ENCODE measurements around the gene DIRAS1. TPM values are rescaled to one million over a fixed set of nuclear protein-coding genes. Genes with fewer than 3 reads are reported as not detected.

The DIRAS1 gene
- total and polyA plus RNA-seq, 2 donors (not counting 1 experiment from before 2014, with no cell fraction given), result 5.2 to 19.0 TPM

DNA sequence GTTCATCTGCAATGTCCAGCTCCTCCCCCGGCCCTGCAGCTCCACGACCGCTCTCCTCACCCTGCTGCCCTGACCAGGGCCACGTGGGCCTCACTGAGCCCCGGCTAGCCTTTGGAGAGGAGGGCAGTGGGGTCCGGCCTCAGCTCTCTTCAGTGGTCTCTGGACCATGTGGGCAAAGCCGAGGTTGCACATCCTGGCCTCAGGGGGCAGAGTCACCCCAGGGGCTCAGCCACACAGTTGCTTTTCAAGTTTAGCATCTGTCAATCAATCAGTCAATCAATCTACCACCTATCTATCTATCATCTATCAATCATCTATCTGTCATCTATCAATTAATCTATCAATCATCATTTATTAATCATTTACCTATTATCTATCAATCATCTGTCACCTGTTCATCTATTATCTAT is 3.0 kb upstream of the DIRAS1 start:
- TF ChIP-seq EZH2 (IDR thresholded peaks at IDR 0.05; ENCODE audit: low read length, missing control alignments), result no peak
- TF ChIP-seq, protein P1, sequence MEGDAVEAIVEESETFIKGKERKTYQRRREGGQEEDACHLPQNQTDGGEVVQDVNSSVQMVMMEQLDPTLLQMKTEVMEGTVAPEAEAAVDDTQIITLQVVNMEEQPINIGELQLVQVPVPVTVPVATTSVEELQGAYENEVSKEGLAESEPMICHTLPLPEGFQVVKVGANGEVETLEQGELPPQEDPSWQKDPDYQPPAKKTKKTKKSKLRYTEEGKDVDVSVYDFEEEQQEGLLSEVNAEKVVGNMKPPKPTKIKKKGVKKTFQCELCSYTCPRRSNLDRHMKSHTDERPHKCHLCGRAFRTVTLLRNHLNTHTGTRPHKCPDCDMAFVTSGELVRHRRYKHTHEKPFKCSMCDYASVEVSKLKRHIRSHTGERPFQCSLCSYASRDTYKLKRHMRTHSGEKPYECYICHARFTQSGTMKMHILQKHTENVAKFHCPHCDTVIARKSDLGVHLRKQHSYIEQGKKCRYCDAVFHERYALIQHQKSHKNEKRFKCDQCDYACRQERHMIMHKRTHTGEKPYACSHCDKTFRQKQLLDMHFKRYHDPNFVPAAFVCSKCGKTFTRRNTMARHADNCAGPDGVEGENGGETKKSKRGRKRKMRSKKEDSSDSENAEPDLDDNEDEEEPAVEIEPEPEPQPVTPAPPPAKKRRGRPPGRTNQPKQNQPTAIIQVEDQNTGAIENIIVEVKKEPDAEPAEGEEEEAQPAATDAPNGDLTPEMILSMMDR (conservative IDR thresholded peaks at IDR 0.05 in 1 of 2, IDR thresholded peaks at IDR 0.05 in 1 of 2; ENCODE audit: low read depth in 1 of 2, low read length in 2 of 2), result peak in 1 of 2 donors; percentile 6
- Histone ChIP-seq H3K27me3 (ENCODE audit: control insufficient read depth, insufficient read depth, low read length) (peaks cover 8% of the 10 kb centered on the region), H3K9ac (ENCODE audit: insufficient read depth, low read length) (no peak overlapping the region), H3K36me3 (ENCODE audit: control insufficient read depth, insufficient read depth, low read length) (no peaks in the 10 kb centered on the region), H4K20me1 (ENCODE audit: control insufficient read depth, extremely low read depth, insufficient read depth, low read length) (no peaks in the 10 kb centered on the region), H2AFZ (ENCODE audit: low read length) (peak overlapping the region; percentile 46), H3K79me2 (ENCODE audit: control insufficient read depth, insufficient read depth, low read length) (no peaks in the 10 kb centered on the region), H3K27ac (ENCODE audit: insufficient read depth, low read length) (no peak overlapping the region), H3K9me3 (ENCODE audit: control insufficient read depth, insufficient read depth, low read depth, low read length) (no peaks in the 10 kb centered on the region), H3K4me3 (replicated peaks in 1 of 4; ENCODE audit: control extremely low read depth in 1 of 4, insufficient read depth in 1 of 4, low read depth in 3 of 4, low read length in 4 of 4) (no peak overlapping the region), H3K4me2 (ENCODE audit: extremely low read depth, insufficient read depth, low read length) (no peak overlapping the region), H3K4me1 (ENCODE audit: control insufficient read depth, extremely low read depth, insufficient read depth, low read length) (peaks cover 4% of the 10 kb centered on the region)
- no peak for DNase-seq (ENCODE audit: low read depth in 2 of 2)

DNA sequence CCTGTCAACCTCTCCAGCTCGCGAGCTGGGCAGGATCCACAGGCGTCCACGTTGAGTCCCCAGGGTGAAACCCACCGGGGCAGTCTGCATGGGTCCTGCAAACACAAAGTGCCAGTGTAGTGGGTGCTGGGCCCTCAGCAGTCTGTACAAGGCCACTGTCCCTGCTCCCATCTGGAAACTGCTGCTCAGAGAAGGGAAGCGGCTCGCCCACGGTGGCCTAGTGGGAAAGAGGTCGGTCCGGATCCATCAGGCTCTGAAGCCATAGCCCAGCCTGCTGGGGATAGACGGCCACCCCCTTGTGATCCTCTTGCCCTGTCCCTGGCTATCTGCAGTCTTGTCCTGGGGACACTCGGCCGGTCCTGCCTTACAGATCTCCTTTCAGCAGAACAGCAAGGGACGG is 2.6 kb upstream of the DIRAS1 start:
- Histone ChIP-seq H3K36me3 (ENCODE audit: control insufficient read depth, insufficient read depth, low read length) (no peaks in the 10 kb centered on the region), H3K4me2 (ENCODE audit: extremely low read depth, insufficient read depth, low read length) (no peak overlapping the region), H3K9ac (ENCODE audit: insufficient read depth, low read length) (no peak overlapping the region), H3K79me2 (ENCODE audit: control insufficient read depth, insufficient read depth, low read length) (no peaks in the 10 kb centered on the region), H2AFZ (ENCODE audit: low read length) (peak overlapping the region; percentile 46), H3K4me1 (ENCODE audit: control insufficient read depth, extremely low read depth, insufficient read depth, low read length) (peaks cover 4% of the 10 kb centered on the region), H3K4me3 (replicated peaks in 1 of 4; ENCODE audit: control extremely low read depth in 1 of 4, insufficient read depth in 1 of 4, low read depth in 3 of 4, low read length in 4 of 4) (no peak overlapping the region), H3K27me3 (ENCODE audit: control insufficient read depth, insufficient read depth, low read length) (peaks cover 8% of the 10 kb centered on the region), H3K27ac (ENCODE audit: insufficient read depth, low read length) (peak overlapping the region; percentile 11), H3K9me3 (ENCODE audit: control insufficient read depth, insufficient read depth, low read depth, low read length) (no peaks in the 10 kb centered on the region), H4K20me1 (ENCODE audit: control insufficient read depth, extremely low read depth, insufficient read depth, low read length) (no peaks in the 10 kb centered on the region)
- no peak for DNase-seq (ENCODE audit: low read depth in 2 of 2)
- TF ChIP-seq EZH2 (IDR thresholded peaks at IDR 0.05; ENCODE audit: low read length, missing control alignments), result no peak
- TF ChIP-seq, protein P1 (conservative IDR thresholded peaks at IDR 0.05 in 1 of 2, IDR thresholded peaks at IDR 0.05 in 1 of 2; ENCODE audit: low read depth in 1 of 2, low read length in 2 of 2), result no peak

DNA sequence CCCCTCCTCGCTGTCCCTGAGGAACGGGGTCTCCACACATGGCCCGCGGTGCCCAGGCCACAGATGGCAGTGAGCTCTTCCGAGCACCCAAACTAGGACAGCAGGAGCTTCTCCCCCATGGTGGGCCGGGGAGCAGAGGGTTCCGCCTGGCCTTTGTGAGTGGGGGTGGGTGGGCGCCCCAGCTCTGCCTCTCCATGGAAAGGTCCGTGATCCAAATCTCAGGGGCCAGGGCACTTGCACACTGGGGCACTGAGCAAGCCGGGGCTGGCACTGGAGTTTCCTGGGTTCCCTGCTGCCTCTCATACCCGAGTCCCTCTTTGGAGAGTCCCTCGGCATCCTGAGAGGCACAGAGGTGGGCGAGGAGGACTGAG is 2.2 kb upstream of the DIRAS1 start:
- Histone ChIP-seq H3K4me3 (replicated peaks in 1 of 4; ENCODE audit: control extremely low read depth in 1 of 4, insufficient read depth in 1 of 4, low read depth in 3 of 4, low read length in 4 of 4) (no peak overlapping the region), H2AFZ (ENCODE audit: low read length) (no peak overlapping the region), H3K4me2 (ENCODE audit: extremely low read depth, insufficient read depth, low read length) (no peak overlapping the region), H4K20me1 (ENCODE audit: control insufficient read depth, extremely low read depth, insufficient read depth, low read length) (no peaks in the 10 kb centered on the region), H3K36me3 (ENCODE audit: control insufficient read depth, insufficient read depth, low read length) (no peaks in the 10 kb centered on the region), H3K27me3 (ENCODE audit: control insufficient read depth, insufficient read depth, low read length) (peaks cover 8% of the 10 kb centered on the region), H3K27ac (ENCODE audit: insufficient read depth, low read length) (peak overlapping the region; percentile 11), H3K9me3 (ENCODE audit: control insufficient read depth, insufficient read depth, low read depth, low read length) (no peaks in the 10 kb centered on the region), H3K9ac (ENCODE audit: insufficient read depth, low read length) (no peak overlapping the region), H3K4me1 (ENCODE audit: control insufficient read depth, extremely low read depth, insufficient read depth, low read length) (peaks cover 4% of the 10 kb centered on the region), H3K79me2 (ENCODE audit: control insufficient read depth, insufficient read depth, low read length) (no peaks in the 10 kb centered on the region)
- no peak for TF ChIP-seq EZH2 (IDR thresholded peaks at IDR 0.05; ENCODE audit: low read length, missing control alignments)
- TF ChIP-seq, protein P1 (conservative IDR thresholded peaks at IDR 0.05 in 1 of 2, IDR thresholded peaks at IDR 0.05 in 1 of 2; ENCODE audit: low read depth in 1 of 2, low read length in 2 of 2), result no peak
- DNase-seq (ENCODE audit: low read depth in 2 of 2), result no peak

Measured in fibroblast of lung (primary cell).